ENCODE results near the gene TMEM273.

Gene TMEM273

GRCh38 chr10:49123981-49124950 is 63.9 kb downstream of the TMEM273 start:
- no peak for DNase-seq (ENCODE audit: extremely low spot score, insufficient read length, low read depth)
- FAIRE-seq, result peak; percentile 63

- DNase-seq (ENCODE audit: extremely low spot score, insufficient read length, low read depth) (no peak), FAIRE-seq (no peak)
Measured at GRCh38 chr10:49120911-49121310, 67.3 kb downstream of the TMEM273 start.

- FAIRE-seq (no peak), DNase-seq (ENCODE audit: extremely low spot score, insufficient read length, low read depth) (no peak)
Measured at GRCh38 chr10:49119746-49120145, 68.4 kb downstream of the TMEM273 start.

- DNase-seq (ENCODE audit: extremely low spot score, insufficient read length, low read depth) (no peak), FAIRE-seq (no peak)
Measured at GRCh38 chr10:49118430-49119074, 69.6 kb downstream of the TMEM273 start.

- FAIRE-seq, result no peak
- no peak for DNase-seq (ENCODE audit: extremely low spot score, insufficient read length, low read depth)
Measured at GRCh38 chr10:49117376-49118070, 70.7 kb downstream of the TMEM273 start.

- DNase-seq (ENCODE audit: extremely low spot score, insufficient read length, low read depth), result no peak
- no peak for FAIRE-seq
Measured at GRCh38 chr10:49116509-49117375, 71.4 kb downstream of the TMEM273 start.

GRCh38 chr10:49115796-49116508 is 72.2 kb downstream of the TMEM273 start:
- DNase-seq (ENCODE audit: extremely low spot score, insufficient read length, low read depth), result no peak
- FAIRE-seq, result no peak

DNA sequence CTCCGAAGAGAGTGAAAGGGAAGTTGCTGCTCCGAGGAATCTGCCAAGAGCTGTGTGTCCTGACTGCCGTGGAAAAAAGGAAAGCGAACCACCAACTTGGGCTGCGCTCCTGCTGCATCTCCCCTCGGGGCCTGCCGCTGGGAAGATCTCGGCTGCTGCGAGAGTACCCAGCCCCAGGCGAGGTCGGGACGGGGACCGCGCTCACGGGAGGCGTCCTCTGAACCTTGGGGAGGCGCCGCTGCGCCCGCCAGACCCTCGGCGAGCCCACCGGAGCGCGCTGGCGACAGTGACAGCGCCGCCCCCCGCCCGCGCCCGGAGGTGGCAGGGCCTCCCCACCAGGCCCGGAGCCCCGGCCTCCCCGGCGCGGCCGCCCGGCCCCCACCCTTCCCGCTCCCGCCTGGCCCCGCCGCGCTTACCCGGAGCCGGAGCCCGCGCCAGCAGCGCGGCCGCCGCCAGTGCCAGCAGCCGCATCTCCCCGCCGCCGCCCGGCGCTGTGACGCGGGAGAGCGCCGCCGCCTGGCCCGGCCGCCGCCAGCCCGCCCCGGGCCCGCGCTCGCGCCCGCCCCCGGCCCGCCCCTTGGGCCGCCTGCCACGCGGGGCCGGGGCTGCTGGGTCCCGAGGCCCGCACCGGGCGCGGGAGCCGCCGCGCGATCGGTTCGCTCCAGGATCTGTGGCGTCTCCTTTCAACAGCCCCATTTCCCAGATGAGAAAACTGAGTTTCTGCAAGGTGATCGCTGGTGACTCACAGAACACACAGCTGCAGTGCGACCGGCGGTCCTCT is 73.0 kb downstream of the TMEM273 start, which contains the start of gene VSTM4:
TSS of gene VSTM4 (minus strand) at position 508 of the 781 bp plus-strand sequence. CDS start at position 471, 37 bp downstream.
- DNase-seq (ENCODE audit: extremely low spot score, insufficient read length, low read depth) (no peak), FAIRE-seq (no peak)

- DNase-seq (ENCODE audit: extremely low spot score, insufficient read length, low read depth) (no peak), FAIRE-seq (no peak)
Measured at GRCh38 chr10:49114718-49115014, 73.5 kb downstream of the TMEM273 start.

DNA sequence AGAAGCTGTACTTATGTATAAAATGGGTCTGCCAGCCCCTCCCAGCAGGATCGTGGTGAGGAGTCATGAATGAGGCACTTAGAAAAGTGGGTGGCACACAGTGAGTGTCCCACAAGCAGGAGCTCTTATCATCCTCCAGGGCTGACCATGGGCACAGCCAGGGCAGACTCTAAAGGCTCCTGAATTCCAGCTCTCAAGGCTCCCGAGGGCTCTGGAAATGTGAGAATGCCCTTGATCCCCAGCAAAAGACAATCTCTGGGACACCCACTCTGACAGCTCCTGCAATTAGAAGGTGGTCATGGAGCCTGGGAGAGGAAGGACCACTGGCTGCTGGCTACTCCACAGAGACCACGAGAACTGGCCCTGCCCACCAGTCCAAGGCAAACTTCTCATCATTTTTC is 74.5 kb downstream of the TMEM273 start:
- FAIRE-seq (no peak), DNase-seq (ENCODE audit: extremely low spot score, insufficient read length, low read depth) (no peak)

- DNase-seq (ENCODE audit: extremely low spot score, insufficient read length, low read depth), result no peak
- no peak for FAIRE-seq
Measured at GRCh38 chr10:49112851-49113250, 75.3 kb downstream of the TMEM273 start.

DNA sequence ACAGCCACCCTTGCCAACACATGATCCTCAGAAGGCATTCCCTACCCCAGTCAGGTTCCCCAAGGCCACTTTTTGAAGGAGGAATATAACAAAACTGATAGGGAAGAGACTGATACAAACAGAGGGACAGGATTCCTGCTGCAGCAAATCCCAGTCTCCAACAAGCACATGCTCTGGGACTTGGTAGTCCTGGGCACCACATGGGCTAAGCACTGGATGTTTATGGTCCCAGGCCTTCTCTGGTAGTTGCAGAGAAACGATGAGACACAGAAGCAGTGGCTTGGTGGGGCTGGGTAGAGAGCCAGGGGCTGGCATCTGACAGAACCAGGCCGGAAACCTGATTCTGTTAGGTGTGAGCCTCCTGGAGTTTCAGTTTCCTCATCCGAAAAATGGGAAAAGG is 76.1 kb downstream of the TMEM273 start:
- FAIRE-seq (no peak), DNase-seq (ENCODE audit: extremely low spot score, insufficient read length, low read depth) (no peak)

DNA sequence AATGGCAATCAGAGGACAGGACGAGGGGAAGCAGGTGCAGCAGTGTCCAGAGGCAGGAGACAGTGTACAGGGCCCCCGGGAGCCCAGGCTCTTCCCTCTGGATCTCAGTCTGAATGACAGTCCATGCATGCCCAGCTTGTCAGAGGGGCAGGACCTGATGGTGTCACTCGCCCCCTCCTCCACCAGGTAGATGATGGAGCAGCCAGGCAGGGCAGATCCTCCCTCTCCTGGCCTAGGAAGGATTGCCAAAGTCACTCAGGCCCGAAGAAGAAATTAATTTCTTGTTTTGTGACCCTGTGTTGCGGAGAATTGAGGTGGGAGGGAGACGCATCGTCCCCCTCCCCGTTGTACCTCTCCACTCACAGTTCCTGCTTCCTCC is 76.9 kb downstream of the TMEM273 start:
- DNase-seq (ENCODE audit: extremely low spot score, insufficient read length, low read depth) (no peak), FAIRE-seq (no peak)

- FAIRE-seq (no peak), DNase-seq (ENCODE audit: extremely low spot score, insufficient read length, low read depth) (no peak)
Measured at GRCh38 chr10:49110684-49111319, 77.4 kb downstream of the TMEM273 start.

GRCh38 chr10:49109669-49110340 is 78.4 kb downstream of the TMEM273 start:
- DNase-seq (ENCODE audit: extremely low spot score, insufficient read length, low read depth), result no peak
- no peak for FAIRE-seq

- DNase-seq (ENCODE audit: extremely low spot score, insufficient read length, low read depth) (no peak), FAIRE-seq (no peak)
Measured at GRCh38 chr10:49108656-49109055, 79.5 kb downstream of the TMEM273 start.

GRCh38 chr10:49107887-49108267 is 80.3 kb downstream of the TMEM273 start:
- DNase-seq (ENCODE audit: extremely low spot score, insufficient read length, low read depth) (no peak), FAIRE-seq (no peak)
